ENCODE results near the gene CIROP.

DNA sequence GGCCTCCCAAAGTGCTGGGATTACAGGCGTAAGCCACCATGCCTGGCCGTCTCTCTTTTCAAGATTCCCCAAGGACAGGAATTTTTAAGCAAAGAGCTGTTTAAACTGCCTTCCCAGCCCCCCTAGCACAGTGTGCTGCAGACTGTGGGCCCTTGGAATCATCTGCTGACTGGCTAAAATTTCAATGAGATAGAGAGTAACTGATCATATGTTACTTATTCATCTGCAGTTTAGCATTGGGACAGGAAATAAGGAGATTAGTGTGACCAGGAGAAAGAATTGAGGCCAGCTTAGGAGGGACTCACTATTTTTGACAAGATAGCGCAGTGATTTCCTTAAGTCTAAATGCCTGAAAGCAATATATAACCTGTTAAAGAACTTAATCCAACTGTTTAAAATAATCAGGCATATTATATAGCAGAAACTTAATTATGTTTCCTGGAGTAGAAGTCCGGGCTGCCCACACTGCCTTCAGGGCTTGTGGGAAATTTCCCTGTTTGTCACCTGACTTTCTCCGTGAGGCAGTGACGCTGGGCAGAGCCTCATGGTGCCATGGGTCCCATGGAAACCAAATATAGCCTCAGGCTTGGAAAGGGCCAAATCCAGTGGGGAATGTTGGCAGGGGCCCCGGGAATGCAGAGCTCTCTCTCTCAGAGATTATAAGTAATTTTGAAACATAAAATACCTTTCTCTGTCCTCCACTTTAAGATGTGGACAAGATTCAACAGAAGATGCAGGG, 37.1 kb upstream of the CIROP start:
- TF ChIP-seq, protein P1, sequence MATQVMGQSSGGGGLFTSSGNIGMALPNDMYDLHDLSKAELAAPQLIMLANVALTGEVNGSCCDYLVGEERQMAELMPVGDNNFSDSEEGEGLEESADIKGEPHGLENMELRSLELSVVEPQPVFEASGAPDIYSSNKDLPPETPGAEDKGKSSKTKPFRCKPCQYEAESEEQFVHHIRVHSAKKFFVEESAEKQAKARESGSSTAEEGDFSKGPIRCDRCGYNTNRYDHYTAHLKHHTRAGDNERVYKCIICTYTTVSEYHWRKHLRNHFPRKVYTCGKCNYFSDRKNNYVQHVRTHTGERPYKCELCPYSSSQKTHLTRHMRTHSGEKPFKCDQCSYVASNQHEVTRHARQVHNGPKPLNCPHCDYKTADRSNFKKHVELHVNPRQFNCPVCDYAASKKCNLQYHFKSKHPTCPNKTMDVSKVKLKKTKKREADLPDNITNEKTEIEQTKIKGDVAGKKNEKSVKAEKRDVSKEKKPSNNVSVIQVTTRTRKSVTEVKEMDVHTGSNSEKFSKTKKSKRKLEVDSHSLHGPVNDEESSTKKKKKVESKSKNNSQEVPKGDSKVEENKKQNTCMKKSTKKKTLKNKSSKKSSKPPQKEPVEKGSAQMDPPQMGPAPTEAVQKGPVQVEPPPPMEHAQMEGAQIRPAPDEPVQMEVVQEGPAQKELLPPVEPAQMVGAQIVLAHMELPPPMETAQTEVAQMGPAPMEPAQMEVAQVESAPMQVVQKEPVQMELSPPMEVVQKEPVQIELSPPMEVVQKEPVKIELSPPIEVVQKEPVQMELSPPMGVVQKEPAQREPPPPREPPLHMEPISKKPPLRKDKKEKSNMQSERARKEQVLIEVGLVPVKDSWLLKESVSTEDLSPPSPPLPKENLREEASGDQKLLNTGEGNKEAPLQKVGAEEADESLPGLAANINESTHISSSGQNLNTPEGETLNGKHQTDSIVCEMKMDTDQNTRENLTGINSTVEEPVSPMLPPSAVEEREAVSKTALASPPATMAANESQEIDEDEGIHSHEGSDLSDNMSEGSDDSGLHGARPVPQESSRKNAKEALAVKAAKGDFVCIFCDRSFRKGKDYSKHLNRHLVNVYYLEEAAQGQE (IDR thresholded peaks at IDR 0.05; ENCODE audit: insufficient read depth in 1 of 2, low read depth in 2 of 2, low read length in 2 of 2) = no peak
- TF ChIP-seq POLR2AphosphoS5 (IDR thresholded peaks at IDR 0.05; ENCODE audit: low read depth, low read length) = no peak
- no peak for TF ChIP-seq TAF1 (IDR thresholded peaks at IDR 0.05; ENCODE audit: borderline replicate concordance, insufficient read depth, low read length)
